HEK293 (cell line): Measurements from ENCODE around the gene VPS9D1.

Source experiments
- BCL11A ChIP-seq: fragments of 450-650 bp; formaldehyde crosslinking; IDR thresholded peaks from 2 replicates; pipeline ENCODE4 v1.5.1; 2016; ENCODE audit warnings: low read depth, missing biosample characterization, missing genetic modification characterization
- EGR2 ChIP-seq: fragments of 450-650 bp; formaldehyde crosslinking; IDR thresholded peaks from 2 replicates; pipeline ENCODE4 v1.5.1; 2016; ENCODE audit warnings: low read depth, missing biosample characterization, missing genetic modification characterization
- HOXC10 ChIP-seq: sonication (generic); formaldehyde crosslinking; IDR thresholded peaks from 2 replicates; pipeline ENCODE4 v1.8.1; 2023; ENCODE audit warnings: mild to moderate bottlenecking, missing genetic modification reagents
- KLF1 ChIP-seq: fragments of 450-650 bp; formaldehyde crosslinking; IDR thresholded peaks from 2 replicates; pipeline ENCODE4 v1.5.1; 2016; ENCODE audit warnings: missing biosample characterization, missing genetic modification characterization
- KLF16 ChIP-seq: fragments of 450-650 bp; formaldehyde crosslinking; IDR thresholded peaks from 2 replicates; pipeline ENCODE4 v1.5.1; 2017; ENCODE audit warnings: missing biosample characterization, missing genetic modification characterization
- KLF8 ChIP-seq: fragments of 450-650 bp; formaldehyde crosslinking; IDR thresholded peaks from 2 replicates; pipeline ENCODE4 v1.5.1; 2016; ENCODE audit warnings: missing biosample characterization, missing genetic modification characterization
- KLF9 ChIP-seq: fragments of 450-650 bp; formaldehyde crosslinking; IDR thresholded peaks from 2 replicates; pipeline ENCODE4 v1.5.1; 2016; ENCODE audit warnings: missing biosample characterization, missing genetic modification characterization, low read depth
- OSR2 ChIP-seq: fragments of 450-650 bp; formaldehyde crosslinking; IDR thresholded peaks from 2 replicates; pipeline ENCODE4 v1.5.1; 2016; ENCODE audit warnings: missing biosample characterization, missing genetic modification characterization
- SALL2 ChIP-seq: fragments of 450-650 bp; formaldehyde crosslinking; IDR thresholded peaks from 2 replicates; pipeline ENCODE4 v1.5.0; 2017; ENCODE audit warnings: missing biosample characterization, mild to moderate bottlenecking, missing genetic modification characterization, borderline replicate concordance
- SP3 ChIP-seq: fragments of 450-650 bp; formaldehyde crosslinking; IDR thresholded peaks from 2 replicates; pipeline ENCODE4 v1.5.1; 2016; ENCODE audit warnings: missing biosample characterization, missing genetic modification characterization
- SP7 ChIP-seq: fragments of 450-650 bp; formaldehyde crosslinking; IDR thresholded peaks from 2 replicates; pipeline ENCODE4 v1.5.1; 2016; ENCODE audit warnings: missing biosample characterization, missing genetic modification characterization
- YY2 ChIP-seq: fragments of 450-650 bp; formaldehyde crosslinking; IDR thresholded peaks from 2 replicates; pipeline ENCODE4 v1.5.1; 2016; ENCODE audit warnings: missing biosample characterization, missing genetic modification characterization
- ZBTB7A ChIP-seq: fragments of 450-650 bp; formaldehyde crosslinking; IDR thresholded peaks from 2 replicates; pipeline ENCODE4 v1.5.1; 2016; ENCODE audit warnings: low read depth, missing biosample characterization, missing genetic modification characterization
- ZEB2 ChIP-seq: fragments of 450-650 bp; formaldehyde crosslinking; IDR thresholded peaks from 2 replicates; pipeline ENCODE4 v1.5.1; 2016; ENCODE audit warnings: missing biosample characterization, missing genetic modification characterization
- ZNF10 ChIP-seq: fragments of 450-650 bp; formaldehyde crosslinking; IDR thresholded peaks from 2 replicates; pipeline ENCODE4 v1.5.1; 2017; ENCODE audit warnings: missing biosample characterization, missing genetic modification characterization
- ZNF2 ChIP-seq: fragments of 450-650 bp; formaldehyde crosslinking; IDR thresholded peaks from 2 replicates; pipeline ENCODE4 v1.5.1; 2016; ENCODE audit warnings: missing biosample characterization, missing genetic modification characterization
- ZNF274 ChIP-seq, 2 experiments: fragments of 200-500 bp in 1 of 2; fragments of 450-650 bp in 1 of 2; sonication (Bioruptor generic) in 1 of 2; formaldehyde crosslinking in 1 of 2; IDR thresholded peaks; 2 replicates each; pipeline versions ENCODE4 v1.5.1 to v1.6.1; 2014 to 2016; ENCODE audit warnings: borderline replicate concordance in 1 of 2, inconsistent platforms in 1 of 2, low read length in 1 of 2, missing biosample characterization in 1 of 2, missing genetic modification characterization in 1 of 2
- ZNF394 ChIP-seq: fragments of 450-650 bp; formaldehyde crosslinking; IDR thresholded peaks from 2 replicates; pipeline ENCODE4 v1.5.1; 2016; ENCODE audit warnings: missing biosample characterization, missing genetic modification characterization, mild to moderate bottlenecking, moderate library complexity, borderline replicate concordance
- ZNF514 ChIP-seq: fragments of 450-650 bp; formaldehyde crosslinking; IDR thresholded peaks from 2 replicates; pipeline ENCODE4 v1.5.1; 2016; ENCODE audit warnings: missing biosample characterization, missing genetic modification characterization
- ZNF560 ChIP-seq: fragments of 450-650 bp; formaldehyde crosslinking; IDR thresholded peaks from 2 replicates; pipeline ENCODE4 v1.5.1; 2017; ENCODE audit warnings: missing biosample characterization, missing genetic modification characterization, borderline replicate concordance
- ZNF626 ChIP-seq: fragments of 450-650 bp; sonication (Bioruptor Pico); formaldehyde crosslinking; IDR thresholded peaks from 2 replicates; pipeline ENCODE4 v1.5.1; 2018; ENCODE audit warnings: missing biosample characterization, missing genetic modification characterization, inconsistent platforms
- ZNF76 ChIP-seq: fragments of 450-650 bp; formaldehyde crosslinking; IDR thresholded peaks from 2 replicates; pipeline ENCODE4; 2016; ENCODE audit warnings: low read depth, missing biosample characterization, missing genetic modification characterization, borderline replicate concordance
- ZXDB ChIP-seq: fragments of 450-650 bp; formaldehyde crosslinking; IDR thresholded peaks from 2 replicates; pipeline ENCODE4 v1.5.1; 2016; ENCODE audit warnings: missing biosample characterization, missing genetic modification characterization
- TF ChIP-seq, protein P1 (sequence below): fragments of 450-650 bp; formaldehyde crosslinking; conservative IDR thresholded peaks from 2 replicates; pipeline ENCODE4 v1.5.1; 2016; ENCODE audit warnings: low read depth, missing biosample characterization, missing genetic modification characterization
- TF ChIP-seq, protein P2 (sequence below): fragments of 450-650 bp; formaldehyde crosslinking; IDR thresholded peaks from 2 replicates; pipeline ENCODE4 v1.5.1; 2016; ENCODE audit warnings: missing biosample characterization, missing genetic modification characterization
- TF ChIP-seq, protein P3 (sequence below): fragments of 450-650 bp; formaldehyde crosslinking; IDR thresholded peaks from 2 replicates; pipeline ENCODE4 v1.5.1; 2016; ENCODE audit warnings: missing biosample characterization, missing genetic modification characterization
- TF ChIP-seq, protein P4 (sequence below): fragments of 450-650 bp; formaldehyde crosslinking; optimal IDR thresholded peaks from 2 replicates; pipeline ENCODE3; 2016; ENCODE audit warnings: missing biosample characterization, mild to moderate bottlenecking, missing genetic modification characterization
- TF ChIP-seq, protein P5 (sequence below): IDR thresholded peaks from 2 replicates; pipeline ENCODE4 v1.6.1; 2011; ENCODE audit warnings: mild to moderate bottlenecking, low read depth, low read length, borderline replicate concordance

Gene VPS9D1

DNA sequence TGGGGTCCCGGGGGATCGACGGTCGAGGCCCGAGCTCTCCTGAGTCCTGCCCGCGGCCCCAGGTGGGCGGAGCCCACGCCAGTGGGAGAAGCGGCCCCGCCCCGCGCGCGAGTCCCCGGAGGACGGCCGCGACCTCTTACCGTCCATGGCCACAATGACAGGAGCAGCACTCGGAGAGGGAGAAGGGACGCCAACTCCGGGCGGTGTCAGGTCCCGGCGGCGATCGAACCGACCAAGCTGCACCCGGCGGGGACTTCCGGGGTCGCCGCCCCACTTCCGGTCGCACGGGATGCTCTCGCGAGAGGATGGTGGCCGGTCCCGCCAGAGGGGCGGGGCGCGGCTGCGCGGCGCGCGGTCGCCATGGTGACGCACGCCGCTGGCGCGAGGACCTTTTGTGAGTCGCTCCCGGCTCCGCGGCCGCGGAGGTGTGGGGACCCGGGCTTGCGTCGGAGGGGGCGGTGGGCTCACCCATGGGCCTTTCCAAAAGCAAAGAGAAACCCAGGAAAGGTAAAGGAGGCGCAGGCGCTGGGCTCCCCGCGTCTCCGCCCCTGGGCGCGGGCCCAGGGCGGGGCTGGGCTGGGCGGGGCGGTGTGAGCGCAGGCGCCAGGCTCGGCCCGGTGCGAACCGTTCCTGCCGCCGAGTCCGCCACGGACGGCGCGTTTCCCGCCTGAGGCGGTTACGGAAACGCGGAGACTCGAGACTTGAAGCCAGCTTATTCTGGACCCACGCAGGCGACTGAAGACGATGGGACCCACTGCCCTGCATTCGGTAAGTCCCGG, 63.1 kb downstream of the VPS9D1 start, which contains the start of the genes CHMP1A and SPATA33 (continued):
- TF ChIP-seq, protein P1, sequence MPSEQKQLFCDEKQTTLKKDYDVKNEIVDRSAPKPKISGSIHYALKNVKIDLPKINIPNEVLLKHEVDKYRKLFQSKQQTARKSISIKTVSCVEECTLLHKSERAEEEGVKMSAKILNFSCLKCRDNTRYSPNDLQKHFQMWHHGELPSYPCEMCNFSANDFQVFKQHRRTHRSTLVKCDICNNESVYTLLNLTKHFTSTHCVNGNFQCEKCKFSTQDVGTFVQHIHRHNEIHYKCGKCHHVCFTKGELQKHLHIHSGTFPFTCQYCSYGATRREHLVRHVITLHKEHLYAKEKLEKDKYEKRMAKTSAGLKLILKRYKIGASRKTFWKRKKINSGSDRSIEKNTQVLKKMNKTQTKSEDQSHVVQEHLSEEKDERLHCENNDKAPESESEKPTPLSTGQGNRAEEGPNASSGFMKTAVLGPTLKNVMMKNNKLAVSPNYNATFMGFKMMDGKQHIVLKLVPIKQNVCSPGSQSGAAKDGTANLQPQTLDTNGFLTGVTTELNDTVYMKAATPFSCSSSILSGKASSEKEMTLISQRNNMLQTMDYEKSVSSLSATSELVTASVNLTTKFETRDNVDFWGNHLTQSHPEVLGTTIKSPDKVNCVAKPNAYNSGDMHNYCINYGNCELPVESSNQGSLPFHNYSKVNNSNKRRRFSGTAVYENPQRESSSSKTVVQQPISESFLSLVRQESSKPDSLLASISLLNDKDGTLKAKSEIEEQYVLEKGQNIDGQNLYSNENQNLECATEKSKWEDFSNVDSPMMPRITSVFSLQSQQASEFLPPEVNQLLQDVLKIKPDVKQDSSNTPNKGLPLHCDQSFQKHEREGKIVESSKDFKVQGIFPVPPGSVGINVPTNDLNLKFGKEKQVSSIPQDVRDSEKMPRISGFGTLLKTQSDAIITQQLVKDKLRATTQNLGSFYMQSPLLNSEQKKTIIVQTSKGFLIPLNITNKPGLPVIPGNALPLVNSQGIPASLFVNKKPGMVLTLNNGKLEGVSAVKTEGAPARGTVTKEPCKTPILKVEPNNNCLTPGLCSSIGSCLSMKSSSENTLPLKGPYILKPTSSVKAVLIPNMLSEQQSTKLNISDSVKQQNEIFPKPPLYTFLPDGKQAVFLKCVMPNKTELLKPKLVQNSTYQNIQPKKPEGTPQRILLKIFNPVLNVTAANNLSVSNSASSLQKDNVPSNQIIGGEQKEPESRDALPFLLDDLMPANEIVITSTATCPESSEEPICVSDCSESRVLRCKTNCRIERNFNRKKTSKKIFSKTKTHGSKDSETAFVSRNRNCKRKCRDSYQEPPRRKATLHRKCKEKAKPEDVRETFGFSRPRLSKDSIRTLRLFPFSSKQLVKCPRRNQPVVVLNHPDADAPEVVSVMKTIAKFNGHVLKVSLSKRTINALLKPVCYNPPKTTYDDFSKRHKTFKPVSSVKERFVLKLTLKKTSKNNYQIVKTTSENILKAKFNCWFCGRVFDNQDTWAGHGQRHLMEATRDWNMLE: peak; percentile 95
- TF ChIP-seq, protein P2, sequence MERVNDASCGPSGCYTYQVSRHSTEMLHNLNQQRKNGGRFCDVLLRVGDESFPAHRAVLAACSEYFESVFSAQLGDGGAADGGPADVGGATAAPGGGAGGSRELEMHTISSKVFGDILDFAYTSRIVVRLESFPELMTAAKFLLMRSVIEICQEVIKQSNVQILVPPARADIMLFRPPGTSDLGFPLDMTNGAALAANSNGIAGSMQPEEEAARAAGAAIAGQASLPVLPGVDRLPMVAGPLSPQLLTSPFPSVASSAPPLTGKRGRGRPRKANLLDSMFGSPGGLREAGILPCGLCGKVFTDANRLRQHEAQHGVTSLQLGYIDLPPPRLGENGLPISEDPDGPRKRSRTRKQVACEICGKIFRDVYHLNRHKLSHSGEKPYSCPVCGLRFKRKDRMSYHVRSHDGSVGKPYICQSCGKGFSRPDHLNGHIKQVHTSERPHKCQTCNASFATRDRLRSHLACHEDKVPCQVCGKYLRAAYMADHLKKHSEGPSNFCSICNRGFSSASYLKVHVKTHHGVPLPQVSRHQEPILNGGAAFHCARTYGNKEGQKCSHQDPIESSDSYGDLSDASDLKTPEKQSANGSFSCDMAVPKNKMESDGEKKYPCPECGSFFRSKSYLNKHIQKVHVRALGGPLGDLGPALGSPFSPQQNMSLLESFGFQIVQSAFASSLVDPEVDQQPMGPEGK (tag by site-specific recombination): peak; percentile 37; the same call in 1 of the 2 replicates
- TF ChIP-seq ZBTB7A (peak; percentile 79; the same call in 1 of the 2 replicates), SP3 (peak; percentile 78), YY2 (tag by site-specific recombination) (peak; percentile 45; the same call in 1 of the 2 replicates), ZNF274 (IDR thresholded peaks at IDR 0.05; ENCODE audit: low read length) (no peak), ZNF274 (tag by site-specific recombination; IDR thresholded peaks at IDR 0.05; ENCODE audit: borderline replicate concordance) (no peak), BCL11A (no peak), ZEB2 (tag by site-specific recombination) (peak; percentile 60), ZXDB (peak; percentile 82), SP7 (tag by site-specific recombination) (peak; percentile 68; the same call in 1 of the 2 replicates), ZNF394 (peak; percentile 26; the same call in 1 of the 2 replicates), ZNF560 (no peak), EGR2 (tag by site-specific recombination) (peak; percentile 64), KLF8 (tag by site-specific recombination) (peak; percentile 81; the same call in 1 of the 2 replicates), KLF9 (peak; percentile 95), KLF1 (peak; percentile 82), KLF16 (tag by site-specific recombination) (peak; percentile 96), ZNF2 (tag by site-specific recombination) (peak; percentile 92), ZNF514 (tag by site-specific recombination) (no peak), SALL2 (tag by site-specific recombination) (no peak), ZNF76 (tag by site-specific recombination) (peak; percentile 61; the same call in 1 of the 2 replicates), ZNF10 (tag by site-specific recombination) (no peak; the same call in 1 of the 2 replicates), ZNF626 (tag by site-specific recombination) (no peak), HOXC10 (CRISPR knock-in tag) (peak; percentile 91; the same call in 1 of the 2 replicates), OSR2 (no peak)
- TF ChIP-seq, protein P3, sequence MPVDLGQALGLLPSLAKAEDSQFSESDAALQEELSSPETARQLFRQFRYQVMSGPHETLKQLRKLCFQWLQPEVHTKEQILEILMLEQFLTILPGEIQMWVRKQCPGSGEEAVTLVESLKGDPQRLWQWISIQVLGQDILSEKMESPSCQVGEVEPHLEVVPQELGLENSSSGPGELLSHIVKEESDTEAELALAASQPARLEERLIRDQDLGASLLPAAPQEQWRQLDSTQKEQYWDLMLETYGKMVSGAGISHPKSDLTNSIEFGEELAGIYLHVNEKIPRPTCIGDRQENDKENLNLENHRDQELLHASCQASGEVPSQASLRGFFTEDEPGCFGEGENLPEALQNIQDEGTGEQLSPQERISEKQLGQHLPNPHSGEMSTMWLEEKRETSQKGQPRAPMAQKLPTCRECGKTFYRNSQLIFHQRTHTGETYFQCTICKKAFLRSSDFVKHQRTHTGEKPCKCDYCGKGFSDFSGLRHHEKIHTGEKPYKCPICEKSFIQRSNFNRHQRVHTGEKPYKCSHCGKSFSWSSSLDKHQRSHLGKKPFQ: peak; percentile 59
- TF ChIP-seq, protein P4, sequence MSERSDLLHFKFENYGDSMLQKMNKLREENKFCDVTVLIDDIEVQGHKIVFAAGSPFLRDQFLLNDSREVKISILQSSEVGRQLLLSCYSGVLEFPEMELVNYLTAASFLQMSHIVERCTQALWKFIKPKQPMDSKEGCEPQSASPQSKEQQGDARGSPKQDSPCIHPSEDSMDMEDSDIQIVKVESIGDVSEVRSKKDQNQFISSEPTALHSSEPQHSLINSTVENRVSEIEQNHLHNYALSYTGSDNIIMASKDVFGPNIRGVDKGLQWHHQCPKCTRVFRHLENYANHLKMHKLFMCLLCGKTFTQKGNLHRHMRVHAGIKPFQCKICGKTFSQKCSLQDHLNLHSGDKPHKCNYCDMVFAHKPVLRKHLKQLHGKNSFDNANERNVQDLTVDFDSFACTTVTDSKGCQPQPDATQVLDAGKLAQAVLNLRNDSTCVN (tag by site-specific recombination): peak; percentile 81
- TF ChIP-seq, protein P5, sequence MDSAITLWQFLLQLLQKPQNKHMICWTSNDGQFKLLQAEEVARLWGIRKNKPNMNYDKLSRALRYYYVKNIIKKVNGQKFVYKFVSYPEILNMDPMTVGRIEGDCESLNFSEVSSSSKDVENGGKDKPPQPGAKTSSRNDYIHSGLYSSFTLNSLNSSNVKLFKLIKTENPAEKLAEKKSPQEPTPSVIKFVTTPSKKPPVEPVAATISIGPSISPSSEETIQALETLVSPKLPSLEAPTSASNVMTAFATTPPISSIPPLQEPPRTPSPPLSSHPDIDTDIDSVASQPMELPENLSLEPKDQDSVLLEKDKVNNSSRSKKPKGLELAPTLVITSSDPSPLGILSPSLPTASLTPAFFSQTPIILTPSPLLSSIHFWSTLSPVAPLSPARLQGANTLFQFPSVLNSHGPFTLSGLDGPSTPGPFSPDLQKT: peak; percentile 40; the same call in 1 of the 2 replicates
